Tibial nerve (tissue), 4 donors: Measurements from ENCODE around the gene BNIPL. TPM values are rescaled to one million over a fixed set of nuclear protein-coding genes. Genes with fewer than 3 reads are reported as not detected.

ENCODE experiments used
- DNase-seq, 2 donors: peaks; one replicate each; pipeline ENCODE4 v3.0.0-alpha.2; 2019; ENCODE audit warnings: low spot score in 2 of 2
- H3K27ac ChIP-seq, 4 donors: fragments of 200-600 bp; sonication (generic) in 3 of 4; one replicate each; pipeline ENCODE4 v1.5.1; 2017 to 2019; ENCODE audit warnings: mild to moderate bottlenecking in 1 of 4
- H3K27me3 ChIP-seq, 2 donors: fragments of 200-600 bp; sonication (generic) in 1 of 2; one replicate each; pipeline versions ENCODE4 v1.5.1 to v1.6.0; 2017 to 2019
- H3K36me3 ChIP-seq, 3 donors: fragments of 200-600 bp; sonication (generic); one replicate each; pipeline ENCODE4 v1.5.1; 2018 to 2019
- H3K4me1 ChIP-seq, 4 donors: fragments of 200-600 bp; sonication (generic) in 3 of 4; one replicate each; pipeline ENCODE4 v1.5.1; 2017 to 2019
- H3K4me3 ChIP-seq, 4 donors: fragments of 200-600 bp; sonication (generic) in 3 of 4; one replicate each; pipeline ENCODE4 v1.5.1; 2017 to 2019; ENCODE audit warnings: mild to moderate bottlenecking in 1 of 4, moderate library complexity in 1 of 4
- H3K9me3 ChIP-seq, 4 donors: fragments of 200-600 bp; sonication (generic) in 3 of 4; one replicate each; pipeline ENCODE4 v1.5.1; 2017 to 2019
- CTCF ChIP-seq, 5 experiments: fragments of 200-600 bp in 3 of 5; fragments of 450-650 bp in 2 of 5; sonication (generic) in 3 of 5; IDR thresholded peaks; one replicate each; pipeline ENCODE4 v1.5.1; 2016 to 2019; ENCODE audit warnings: antibody characterized with exemption in 5 of 5, mild to moderate bottlenecking in 3 of 5, moderate library complexity in 2 of 5
- EP300 ChIP-seq, 2 donors: sonication (generic); formaldehyde crosslinking; IDR thresholded peaks; one replicate each; pipeline ENCODE4 v1.6.1; 2017; ENCODE audit warnings: antibody characterized with exemption in 2 of 2, mild to moderate bottlenecking in 1 of 2
- POLR2A ChIP-seq, 2 donors: fragments of 450-650 bp; IDR thresholded peaks; one replicate each; pipeline ENCODE4 v1.6.1; 2017; ENCODE audit warnings: antibody characterized with exemption in 2 of 2, mild to moderate bottlenecking in 2 of 2, moderate library complexity in 2 of 2
- WGBS, 2 donors: methylation state at CpG; one replicate each; pipeline ENCODE4 v1.1.5; 2018; 5-methylcytosine and 5-hydroxymethylcytosine counted together
- total RNA-seq, 4 donors: library from RNA; depleted of rRNA; stranded (reverse); fragments of >200 nt; gene quantifications; one replicate each; pipeline ENCODE4 v1.1.0, GENCODE V29; 2016

BNIPL gene
- total RNA-seq, 4 donors from 2014 or later: 0.22 to 2.2 (median 1.3) TPM; not detected in 1

- TF ChIP-seq POLR2A (IDR thresholded peaks at IDR 0.05): peak in 1 of 2 donors; percentile 28
- no peak for TF ChIP-seq CTCF (IDR thresholded peaks at IDR 0.05)
Observed at GRCh38 chr1:151012684-151013471, 23.5 kb upstream of the BNIPL start.

GRCh38 chr1:151013518-151013917 is 22.9 kb upstream of the BNIPL start:
- Histone ChIP-seq H3K4me3 (no peak overlapping the region), H3K9me3 (no peaks in the 10 kb centered on the region), H3K36me3 (peaks cover 0 to 13% (median 0%) of the 10 kb centered on the region in 3 donors), H3K27ac (peak overlapping the region; percentile 49 to 91 (median 74)), H3K27me3 (no peaks in the 10 kb centered on the region), H3K4me1 (peaks cover 0 to 51% (median 27%) of the 10 kb centered on the region in 4 donors)
- no peak for DNase-seq
- 25 to 48% methylated on average over 2 of the region's 2 CpGs for WGBS, 2 donors
- no peak for TF ChIP-seq POLR2A (IDR thresholded peaks at IDR 0.05)
- no peak for TF ChIP-seq EP300 (IDR thresholded peaks at IDR 0.05)
- no peak for TF ChIP-seq CTCF (IDR thresholded peaks at IDR 0.05)

More at GRCh38 chr1:151012684-151013471, 23.5 kb upstream of the BNIPL start:
- DNase-seq: no peak
- H3K4me1 ChIP-seq: peaks cover 0 to 53% (median 29%) of the 10 kb centered on the region in 4 donors
- peak overlapping the region; percentile 49 to 91 (median 74) for H3K27ac ChIP-seq
- no peaks in the 10 kb centered on the region for H3K27me3 ChIP-seq
- no peaks in the 10 kb centered on the region for H3K9me3 ChIP-seq
- H3K4me3 ChIP-seq: no peak overlapping the region
- WGBS, 2 donors: 69 to 71% methylated on average over 14 of the region's 14 CpGs
- H3K36me3 ChIP-seq: peaks cover 0 to 6% (median 0%) of the 10 kb centered on the region in 3 donors

GRCh38 chr1:151024540-151025146 is 11.7 kb upstream of the BNIPL start:
- H3K9me3 ChIP-seq: no peaks in the 10 kb centered on the region
- peaks cover 0 to 59% (median 16%) of the 10 kb centered on the region in 3 donors for H3K36me3 ChIP-seq
- H3K4me1 ChIP-seq: peaks cover 0 to 10% (median 0%) of the 10 kb centered on the region in 4 donors
- 12 to 15% methylated on average over 6 of the region's 6 CpGs for WGBS, 2 donors
- no peaks in the 10 kb centered on the region for H3K27me3 ChIP-seq
- peak; percentile 78 to 92 for DNase-seq
- TF ChIP-seq EP300 (IDR thresholded peaks at IDR 0.05): peak in 1 of 2 donors; percentile 38
- no peak for TF ChIP-seq POLR2A (IDR thresholded peaks at IDR 0.05)
- TF ChIP-seq CTCF (IDR thresholded peaks at IDR 0.05): peak; percentile 55 to 84 (median 73)
- no peak overlapping the region for H3K4me3 ChIP-seq
- H3K27ac ChIP-seq: peak overlapping the region in 2 of 4 donors; percentile 1 to 72

- TF ChIP-seq CTCF (IDR thresholded peaks at IDR 0.05) (no peak), EP300 (IDR thresholded peaks at IDR 0.05) (no peak), POLR2A (IDR thresholded peaks at IDR 0.05) (no peak)
- Histone ChIP-seq H3K36me3 (peaks cover 0 to 64% (median 17%) of the 10 kb centered on the region in 3 donors), H3K4me1 (peaks cover 0 to 10% (median 0%) of the 10 kb centered on the region in 4 donors), H3K4me3 (no peak overlapping the region), H3K27ac (no peak overlapping the region), H3K27me3 (no peaks in the 10 kb centered on the region), H3K9me3 (no peaks in the 10 kb centered on the region)
- no peak for DNase-seq
Observed at GRCh38 chr1:151026460-151026859, 9.9 kb upstream of the BNIPL start.

GRCh38 chr1:151032164-151032563 is 4.2 kb upstream of the BNIPL start:
- no peaks in the 10 kb centered on the region for H3K27me3 ChIP-seq
- H3K4me1 ChIP-seq: no peaks in the 10 kb centered on the region
- no peaks in the 10 kb centered on the region for H3K9me3 ChIP-seq
- TF ChIP-seq EP300 (IDR thresholded peaks at IDR 0.05) (no peak), POLR2A (IDR thresholded peaks at IDR 0.05) (no peak), CTCF (IDR thresholded peaks at IDR 0.05) (no peak)
- H3K27ac ChIP-seq: no peak overlapping the region
- H3K4me3 ChIP-seq: no peak overlapping the region
- DNase-seq: no peak
- 95% methylated on average over 8 of the region's 8 CpGs for WGBS, 2 donors
- peaks cover 0 to 82% (median 20%) of the 10 kb centered on the region in 3 donors for H3K36me3 ChIP-seq
